SH-SY5Y (cell line): ENCODE results near the gene HES6.

Experiments
- GATA2 ChIP-seq: IDR thresholded peaks from 2 replicates; pipeline ENCODE4 v1.6.1; 2011; ENCODE audit warnings: mild to moderate bottlenecking, low read depth, low read length
- GATA3 ChIP-seq: IDR thresholded peaks from 2 replicates; pipeline ENCODE4 v1.6.1; 2011; ENCODE audit warnings: low read depth, mild to moderate bottlenecking, low read length, moderate library complexity

Gene HES6

GRCh38 chr2:238239863-238240756, at the start of gene HES6:
Gene HES6, minus strand, starts transcription at chr2:238240038. Its CDS starts 133 bp downstream, at chr2:238239905.
- TF ChIP-seq GATA3: no peak
- no peak for TF ChIP-seq GATA2

GRCh38 chr2:238289574-238289973, 49.7 kb upstream of the HES6 start:
- TF ChIP-seq GATA2 (no peak), GATA3 (no peak)

- TF ChIP-seq GATA3 (no peak), GATA2 (no peak)
These were observed 49.1 kb upstream of the HES6 start for GRCh38 chr2:238288650-238289573.

- TF ChIP-seq GATA3 (no peak), GATA2 (no peak)
These were observed 48.2 kb upstream of the HES6 start, which contains the start of gene PER2 for GRCh38 chr2:238287737-238288649. Gene PER2, minus strand, starts transcription at chr2:238288610. Its CDS starts 10,674 bp downstream, at chr2:238277936.

GRCh38 chr2:238286987-238287736, 47.3 kb upstream of the HES6 start:
- TF ChIP-seq GATA3 (no peak), GATA2 (no peak)

GRCh38 chr2:238286551-238286950, 46.7 kb upstream of the HES6 start:
- no peak for TF ChIP-seq GATA3
- TF ChIP-seq GATA2: no peak

- TF ChIP-seq GATA3 (no peak), GATA2 (no peak)
These were observed 46.3 kb upstream of the HES6 start for GRCh38 chr2:238286095-238286494.

- TF ChIP-seq GATA2 (no peak), GATA3 (no peak)
These were observed 45.8 kb upstream of the HES6 start for GRCh38 chr2:238285653-238286082.

GRCh38 chr2:238284802-238285515, 45.1 kb upstream of the HES6 start:
- TF ChIP-seq GATA3 (no peak), GATA2 (no peak)

- TF ChIP-seq GATA3 (no peak), GATA2 (no peak)
These were observed 43.3 kb upstream of the HES6 start for GRCh38 chr2:238282861-238283738.

- no peak for TF ChIP-seq GATA3
- no peak for TF ChIP-seq GATA2
These were observed 42.1 kb upstream of the HES6 start for GRCh38 chr2:238281826-238282480.
